Mesendoderm (in vitro differentiated cells): Measurements from ENCODE around the gene YTHDF1.

Experiments
- DNase-seq: peaks from one replicate; pipeline ENCODE4 v3.0.0; 2013
- H2AK5ac ChIP-seq: 2 replicates; pipeline ENCODE4 v1.6.1; 2013; ENCODE audit warnings: low read length, inconsistent platforms
- H2BK120ac ChIP-seq: 2 replicates; pipeline ENCODE4 v1.6.1; 2013; ENCODE audit warnings: low read depth, mild to moderate bottlenecking, low read length, moderate library complexity, mixed read lengths
- H2BK15ac ChIP-seq: replicated peaks from 2 replicates; pipeline ENCODE4 v1.6.1; 2013; ENCODE audit warnings: low read depth, mild to moderate bottlenecking, moderate library complexity
- H2BK5ac ChIP-seq: 2 replicates; pipeline ENCODE4 v1.6.1; 2013; ENCODE audit warnings: low read length, inconsistent platforms
- H3K18ac ChIP-seq: 2 replicates; pipeline ENCODE4 v1.6.1; 2013; ENCODE audit warnings: mild to moderate bottlenecking, low read length, mixed read lengths
- H3K23ac ChIP-seq: one replicate; pipeline ENCODE4 v1.6.1; 2013; ENCODE audit warnings: low read length
- H3K27ac ChIP-seq: 2 replicates; pipeline ENCODE4 v1.5.1; 2013; ENCODE audit warnings: low read depth, mild to moderate bottlenecking, inconsistent platforms, low read length, moderate library complexity
- H3K27me3 ChIP-seq: 2 replicates; pipeline ENCODE4 v1.6.1; 2013; ENCODE audit warnings: low read length, control low read depth, mild to moderate bottlenecking, inconsistent platforms; ENCODE audit not compliant: insufficient read depth, poor library complexity
- H3K36me3 ChIP-seq: 2 replicates; pipeline ENCODE4 v1.6.1; 2013; ENCODE audit warnings: low read length, inconsistent platforms; ENCODE audit not compliant: control insufficient read depth, insufficient read depth
- H3K4ac ChIP-seq: one replicate; pipeline ENCODE4 v1.6.1; 2013; ENCODE audit warnings: low read depth, mild to moderate bottlenecking, low read length, moderate library complexity
- H3K4me1 ChIP-seq: 2 replicates; pipeline ENCODE4 v1.6.1; 2013; ENCODE audit warnings: low read depth, low read length, inconsistent platforms; ENCODE audit not compliant: control insufficient read depth
- H3K4me2 ChIP-seq: 2 replicates; pipeline ENCODE4 v1.6.1; 2013; ENCODE audit warnings: low read length
- H3K4me3 ChIP-seq: 2 replicates; pipeline ENCODE4 v1.5.1; 2013; ENCODE audit warnings: mild to moderate bottlenecking, low read length
- H3K56ac ChIP-seq: one replicate; pipeline ENCODE4 v1.6.1; 2013; ENCODE audit warnings: low read length
- H3K79me1 ChIP-seq: 2 replicates; pipeline ENCODE4 v1.6.1; 2013; ENCODE audit warnings: low read length, inconsistent platforms
- H3K79me2 ChIP-seq: 2 replicates; pipeline ENCODE4 v1.6.1; 2013; ENCODE audit warnings: mild to moderate bottlenecking, low read length; ENCODE audit not compliant: control insufficient read depth, insufficient read depth
- H3K9ac ChIP-seq: 2 replicates; pipeline ENCODE4 v1.6.1; 2013; ENCODE audit warnings: low read length, inconsistent platforms
- H4K5ac ChIP-seq: one replicate; pipeline ENCODE4 v1.6.1; 2013; ENCODE audit warnings: low read length
- H4K8ac ChIP-seq: one replicate; pipeline ENCODE4 v1.6.1; 2013; ENCODE audit warnings: low read depth, mild to moderate bottlenecking, control low read depth, low read length, moderate library complexity
- WGBS: extraction: QIAGEN DNeasy Blood & Tissue Kit; methylation state at CpG from one replicate; pipeline ENCODE4 v1.1.7; 2013; ENCODE audit warnings: low lambda C conversion rate, missing lambda C conversion rate; ENCODE audit not compliant: insufficient coverage; ENCODE audit errors: extremely low coverage; 5-methylcytosine and 5-hydroxymethylcytosine counted together

The YTHDF1 gene

DNA sequence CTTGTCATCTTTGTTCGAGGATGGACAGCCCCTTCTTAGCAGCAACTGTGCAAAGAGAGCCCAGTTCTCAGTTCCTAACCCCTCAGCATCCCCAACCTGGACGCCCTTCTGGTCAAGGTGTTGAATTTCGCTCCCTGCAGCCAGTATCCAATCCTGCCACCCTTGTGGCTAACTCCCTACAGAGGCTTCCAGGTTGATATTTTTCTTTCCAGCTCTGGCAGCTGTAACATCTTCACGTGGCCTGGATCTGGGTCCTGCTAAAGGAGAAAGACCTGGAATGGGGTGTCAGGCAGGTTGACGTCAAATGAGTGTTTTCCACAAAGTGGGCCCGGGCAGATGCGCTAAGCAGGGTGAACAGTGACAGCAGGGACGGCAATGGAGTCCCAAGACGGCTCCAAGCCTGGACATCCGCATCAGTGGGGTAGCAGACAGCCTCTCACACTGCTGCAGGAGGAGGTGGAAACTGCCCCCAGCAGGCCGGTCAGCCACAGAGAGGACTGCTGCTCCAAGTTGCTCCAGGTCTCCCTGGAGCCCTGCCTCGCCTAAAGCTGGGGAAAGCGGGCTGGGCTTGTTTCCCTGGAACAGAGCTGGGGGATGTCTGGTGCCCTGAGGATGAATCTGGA, 1.0 kb upstream of the YTHDF1 start:
- peaks cover 8% of the 10 kb centered on the region for H3K79me1 ChIP-seq
- no peak for DNase-seq
- no peak overlapping the region for H2AK5ac ChIP-seq
- peaks cover 34% of the 10 kb centered on the region for H3K79me2 ChIP-seq
- H3K27me3 ChIP-seq, result no peaks in the 10 kb centered on the region
- peaks cover 5% of the 10 kb centered on the region for H3K36me3 ChIP-seq
- WGBS, result no CpG with 5 or more reads among the region's 13 CpGs
- H3K4ac ChIP-seq, result peak overlapping the region; percentile 61
- H2BK5ac ChIP-seq, result no peak overlapping the region
- H4K8ac ChIP-seq, result no peak overlapping the region
- H3K56ac ChIP-seq, result peak overlapping the region; percentile 91
- H2BK15ac ChIP-seq, result no peak overlapping the region
- no peak overlapping the region for H3K27ac ChIP-seq
- H3K4me1 ChIP-seq, result peaks cover 5% of the 10 kb centered on the region
- H2BK120ac ChIP-seq, result no peak overlapping the region
- no peak overlapping the region for H3K23ac ChIP-seq
- peak overlapping the region; percentile 86 for H3K9ac ChIP-seq
- no peak overlapping the region for H4K5ac ChIP-seq
- H3K18ac ChIP-seq, result peak overlapping the region; percentile 11
- peak overlapping the region; percentile 88 for H3K4me2 ChIP-seq
- no peak overlapping the region for H3K4me3 ChIP-seq

DNA sequence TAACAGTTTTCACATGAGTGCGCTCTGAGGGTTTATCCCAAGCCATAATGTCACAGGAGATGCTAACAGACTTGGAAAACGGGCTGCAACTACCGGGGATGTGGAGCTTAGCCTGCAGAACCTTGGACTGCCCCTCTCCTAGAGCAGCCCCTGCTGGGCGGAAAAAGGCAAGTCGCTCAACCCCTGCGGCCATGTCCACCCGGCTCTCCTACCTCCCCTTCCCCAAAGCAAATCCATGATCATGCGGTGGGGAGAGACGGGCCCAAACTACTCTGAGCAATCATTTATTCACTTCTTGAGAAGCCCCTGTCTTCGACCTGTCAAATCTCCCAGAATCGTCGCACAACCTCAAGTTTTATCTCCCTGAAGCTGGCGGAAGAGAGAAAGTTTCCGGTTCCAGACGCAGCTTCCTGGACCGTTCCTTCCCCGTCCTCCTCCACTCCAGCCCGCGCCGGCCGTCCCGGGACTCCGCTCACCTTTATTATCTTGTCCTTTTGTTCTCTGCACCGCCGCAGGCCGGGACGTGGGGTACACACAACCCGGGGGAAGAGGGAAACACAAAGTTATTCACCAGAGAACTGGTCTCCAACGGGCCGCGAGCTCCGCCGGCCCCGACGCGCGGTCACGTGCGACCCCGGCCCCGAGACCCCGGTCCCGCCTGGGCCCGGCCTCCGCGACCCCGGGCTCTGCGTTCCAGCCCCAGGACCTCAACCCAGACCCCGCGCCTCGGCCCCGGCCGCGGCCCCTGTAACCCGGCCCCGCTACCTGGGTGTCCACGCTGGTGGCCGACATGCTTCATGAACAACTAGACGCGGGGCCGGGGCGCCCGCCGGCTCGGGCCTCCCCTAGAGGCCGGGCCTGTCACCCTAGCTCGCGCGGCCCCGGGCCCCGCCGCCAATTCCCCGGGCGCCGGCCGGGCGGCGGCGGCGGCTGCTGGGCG, 560 bp downstream of the YTHDF1 start:
- Histone ChIP-seq H3K27me3 (no peaks in the 10 kb centered on the region), H2BK5ac (peak overlapping the region; percentile 17), H3K79me2 (peaks cover 49% of the 10 kb centered on the region), H3K36me3 (peaks cover 6% of the 10 kb centered on the region), H3K4me2 (peak overlapping the region; percentile 47), H3K9ac (peak overlapping the region; percentile 98), H3K18ac (peak overlapping the region; percentile 88), H2AK5ac (no peak overlapping the region), H3K4me3 (peak overlapping the region; percentile 95), H4K8ac (no peak overlapping the region), H3K56ac (peak overlapping the region; percentile 90), H3K79me1 (peaks cover 10% of the 10 kb centered on the region), H4K5ac (no peak overlapping the region), H3K23ac (no peak overlapping the region), H3K27ac (peak overlapping the region; percentile 73), H2BK120ac (peak overlapping the region; percentile 49), H3K4ac (peak overlapping the region; percentile 46), H2BK15ac (no peak overlapping the region), H3K4me1 (peaks cover 5% of the 10 kb centered on the region)
- DNase-seq, result peak; percentile 86
- WGBS, result no CpG with 5 or more reads among the region's 81 CpGs

DNA sequence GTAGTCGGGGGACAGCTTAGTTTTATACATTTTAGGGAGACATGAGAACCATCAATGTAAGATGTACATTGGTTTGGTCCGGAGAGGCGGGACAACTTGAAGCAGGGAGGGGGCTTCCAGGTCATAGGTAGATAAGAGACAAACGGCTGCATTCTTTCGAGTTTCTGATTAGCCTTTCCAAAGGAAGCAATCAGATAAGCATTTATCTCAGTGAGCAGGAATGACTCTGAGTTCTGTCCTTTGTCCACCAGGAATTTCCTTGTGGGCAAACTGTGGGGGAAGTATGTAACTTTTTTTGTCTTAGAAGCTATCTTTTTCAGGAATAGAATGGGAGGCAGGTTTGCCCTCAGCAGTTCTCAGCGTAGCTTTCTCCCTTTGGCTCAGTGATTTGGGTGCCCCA, 1.4 kb downstream of the YTHDF1 start:
- Histone ChIP-seq H3K79me1 (peaks cover 13% of the 10 kb centered on the region), H3K27ac (peak overlapping the region; percentile 73), H3K79me2 (peaks cover 58% of the 10 kb centered on the region), H3K36me3 (peaks cover 6% of the 10 kb centered on the region), H2AK5ac (no peak overlapping the region), H2BK15ac (no peak overlapping the region), H2BK120ac (no peak overlapping the region), H3K18ac (no peak overlapping the region), H3K4me3 (peak overlapping the region; percentile 2), H3K56ac (peak overlapping the region; percentile 90), H3K4me1 (peaks cover 5% of the 10 kb centered on the region), H3K27me3 (no peaks in the 10 kb centered on the region), H4K8ac (no peak overlapping the region), H3K4ac (no peak overlapping the region), H3K9ac (peak overlapping the region; percentile 98), H4K5ac (no peak overlapping the region), H2BK5ac (no peak overlapping the region), H3K23ac (no peak overlapping the region), H3K4me2 (peak overlapping the region; percentile 47)
- WGBS, result no CpG with 5 or more reads among the region's 6 CpGs
- DNase-seq, result peak; percentile 80

DNA sequence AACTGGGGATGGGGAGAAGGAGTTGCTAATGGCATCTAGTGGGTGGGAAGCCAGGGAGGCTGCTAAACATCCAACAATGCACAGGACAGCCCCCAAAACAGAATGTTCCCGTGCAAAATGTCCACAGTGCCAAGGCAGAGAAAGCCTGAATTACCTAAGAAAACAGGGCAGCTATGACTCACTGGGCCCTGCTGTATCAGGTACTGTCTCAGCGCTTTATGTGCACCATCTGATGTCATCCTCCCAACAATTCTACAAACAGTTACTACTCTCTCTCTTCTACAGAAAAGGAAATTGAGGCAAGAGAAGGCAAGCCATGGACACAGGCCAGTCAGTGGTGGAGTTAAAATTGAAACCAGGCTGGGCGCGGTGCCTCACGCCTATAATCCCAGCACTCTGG, 3.1 kb downstream of the YTHDF1 start:
- no peak overlapping the region for H3K23ac ChIP-seq
- no peak overlapping the region for H3K4ac ChIP-seq
- H3K36me3 ChIP-seq, result peaks cover 7% of the 10 kb centered on the region
- H3K4me2 ChIP-seq, result no peak overlapping the region
- H2BK120ac ChIP-seq, result no peak overlapping the region
- H2BK15ac ChIP-seq, result no peak overlapping the region
- no peak for DNase-seq
- no peak overlapping the region for H2BK5ac ChIP-seq
- no peak overlapping the region for H3K9ac ChIP-seq
- peaks cover 5% of the 10 kb centered on the region for H3K4me1 ChIP-seq
- no peak overlapping the region for H3K4me3 ChIP-seq
- no peak overlapping the region for H2AK5ac ChIP-seq
- H3K56ac ChIP-seq, result peak overlapping the region; percentile 28
- H3K79me1 ChIP-seq, result peaks cover 17% of the 10 kb centered on the region
- H3K27ac ChIP-seq, result no peak overlapping the region
- no CpG with 5 or more reads among the region's 5 CpGs for WGBS
- no peak overlapping the region for H3K18ac ChIP-seq
- no peak overlapping the region for H4K5ac ChIP-seq
- H4K8ac ChIP-seq, result no peak overlapping the region
- H3K79me2 ChIP-seq, result peaks cover 71% of the 10 kb centered on the region
- H3K27me3 ChIP-seq, result no peaks in the 10 kb centered on the region

DNA sequence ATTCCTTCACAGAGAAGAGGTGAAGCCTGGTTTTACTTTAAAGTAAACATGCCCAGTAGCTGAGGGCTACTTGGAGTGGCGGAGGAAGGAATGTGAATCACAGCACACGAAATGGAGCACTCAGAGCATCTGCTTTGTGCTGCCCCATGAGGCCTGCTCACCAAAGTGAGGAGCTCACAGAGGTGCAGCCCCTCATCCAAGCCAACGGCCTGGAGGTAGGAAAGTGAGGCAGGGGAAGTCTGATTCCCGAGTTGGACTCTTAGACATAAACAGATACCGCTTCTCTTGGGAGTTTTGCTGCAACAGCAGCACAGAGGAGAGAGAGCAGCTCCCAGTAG, 3.6 kb downstream of the YTHDF1 start:
- Histone ChIP-seq H3K56ac (no peak overlapping the region), H2BK120ac (no peak overlapping the region), H3K79me2 (peaks cover 75% of the 10 kb centered on the region), H3K4me3 (no peak overlapping the region), H3K4ac (no peak overlapping the region), H3K4me2 (no peak overlapping the region), H3K27ac (no peak overlapping the region), H3K18ac (no peak overlapping the region), H2BK5ac (no peak overlapping the region), H3K36me3 (peaks cover 7% of the 10 kb centered on the region), H3K9ac (no peak overlapping the region), H3K4me1 (peaks cover 5% of the 10 kb centered on the region), H3K27me3 (no peaks in the 10 kb centered on the region), H2AK5ac (no peak overlapping the region), H3K23ac (no peak overlapping the region), H2BK15ac (no peak overlapping the region), H3K79me1 (peaks cover 17% of the 10 kb centered on the region), H4K5ac (no peak overlapping the region), H4K8ac (no peak overlapping the region)
- no CpG with 5 or more reads among the region's 5 CpGs for WGBS
- DNase-seq, result peak; percentile 40
